Heart left ventricle (tissue), 13 donors: Measurements from ENCODE around the gene GRIP2.

Experiments used
- POLR2A ChIP-seq, 2 donors: fragments of 450-650 bp; IDR thresholded peaks; one replicate each; pipeline ENCODE4 v1.6.1; 2017; ENCODE audit warnings: antibody characterized with exemption in 2 of 2, mild to moderate bottlenecking in 2 of 2, moderate library complexity in 2 of 2
- TF ChIP-seq, protein P1 (sequence below), 12 donors: fragments of 200-600 bp; sonication (generic) in 4 of 12; IDR thresholded peaks; one replicate each; pipeline versions ENCODE4 v1.5.0 to v1.8.0; 2018 to 2022; ENCODE audit warnings: antibody characterized with exemption in 12 of 12, mild to moderate bottlenecking in 5 of 12
- donor health status: ischemic (EF 13 %, LVEDD 7.1; RV severe dilation, severe dysfunction).
- donor health status: DM: no; HTN: yes; CAD: no.
- donor health status: DM: no; HTN: no; CAD: no.
- donor health status: ischemic (EF 25% LVEDD 6.9; RV normal size, moderate dysfunction).
- donor health status: ischemic (EF 25% LVEDD 5.7; RV mildly dilated, moderate dysfunction).
- donor health status: ischemic (EF 35%, LVEDD 5.7; RV mildly dilated, moderate dysfunction).
- donor health status: nonischemic (EF 11% LVEDD 7.7; RV severe dilation, severe dysfunction).
- donor health status: DM: yes; HTN: yes; CAD: no.
- donor health status: PGD.
- donor health status: ischemic (EF 29% LVEDD 5.4; RV normal size, mild dysfunction).
- donor health status: nonischemic (EF 23%, LVEDD 6.1; RV moderate dilation, normal function).

DNA sequence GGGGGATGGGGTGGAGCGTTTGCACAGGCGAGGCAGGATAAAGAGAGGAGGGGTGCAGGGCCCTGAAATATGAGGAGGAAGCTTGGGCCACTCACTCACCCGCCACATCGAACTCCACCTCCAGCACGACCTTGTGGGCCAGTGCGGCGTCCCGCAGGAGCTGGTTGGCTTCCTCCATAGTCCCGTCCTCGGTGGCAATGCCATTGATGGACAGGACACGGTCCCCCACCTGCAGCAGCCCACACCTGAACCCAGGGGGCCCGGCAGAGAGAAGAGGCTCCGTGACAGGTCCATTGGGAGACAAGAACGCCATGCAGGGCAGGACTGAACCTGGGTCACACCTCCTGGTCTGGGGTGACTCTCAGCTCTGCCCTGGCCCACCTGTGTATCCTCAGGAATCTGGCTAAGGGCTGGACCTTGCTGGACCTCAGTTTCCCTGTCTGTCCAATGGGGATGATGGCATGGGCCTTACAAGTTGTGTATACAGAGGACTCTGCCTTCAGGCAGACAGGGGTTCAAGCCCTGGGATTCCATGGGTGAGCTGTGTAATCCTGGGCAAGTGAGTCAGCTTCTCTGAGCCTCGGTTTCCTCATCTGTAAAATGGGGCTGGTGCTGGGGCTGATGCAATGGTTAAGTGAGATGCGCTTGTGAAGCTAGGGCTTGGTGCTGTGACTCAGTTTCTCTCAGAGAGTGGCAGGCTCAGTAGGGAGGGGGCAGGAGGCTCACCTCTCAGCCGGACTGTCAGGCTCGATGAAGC, 26.4 kb downstream of the GRIP2 start:
- TF ChIP-seq, protein P1, sequence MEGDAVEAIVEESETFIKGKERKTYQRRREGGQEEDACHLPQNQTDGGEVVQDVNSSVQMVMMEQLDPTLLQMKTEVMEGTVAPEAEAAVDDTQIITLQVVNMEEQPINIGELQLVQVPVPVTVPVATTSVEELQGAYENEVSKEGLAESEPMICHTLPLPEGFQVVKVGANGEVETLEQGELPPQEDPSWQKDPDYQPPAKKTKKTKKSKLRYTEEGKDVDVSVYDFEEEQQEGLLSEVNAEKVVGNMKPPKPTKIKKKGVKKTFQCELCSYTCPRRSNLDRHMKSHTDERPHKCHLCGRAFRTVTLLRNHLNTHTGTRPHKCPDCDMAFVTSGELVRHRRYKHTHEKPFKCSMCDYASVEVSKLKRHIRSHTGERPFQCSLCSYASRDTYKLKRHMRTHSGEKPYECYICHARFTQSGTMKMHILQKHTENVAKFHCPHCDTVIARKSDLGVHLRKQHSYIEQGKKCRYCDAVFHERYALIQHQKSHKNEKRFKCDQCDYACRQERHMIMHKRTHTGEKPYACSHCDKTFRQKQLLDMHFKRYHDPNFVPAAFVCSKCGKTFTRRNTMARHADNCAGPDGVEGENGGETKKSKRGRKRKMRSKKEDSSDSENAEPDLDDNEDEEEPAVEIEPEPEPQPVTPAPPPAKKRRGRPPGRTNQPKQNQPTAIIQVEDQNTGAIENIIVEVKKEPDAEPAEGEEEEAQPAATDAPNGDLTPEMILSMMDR (IDR thresholded peaks at IDR 0.05): no peak
- TF ChIP-seq POLR2A (IDR thresholded peaks at IDR 0.05): no peak
